Measurements from ENCODE around the gene DCANP1. TPM values are rescaled to one million over a fixed set of nuclear protein-coding genes. Genes with fewer than 3 reads are reported as not detected.

The DCANP1 gene
- total and polyA plus RNA-seq, 10 donors = 0.23 to 2.4 (median 0.71) TPM

DNA sequence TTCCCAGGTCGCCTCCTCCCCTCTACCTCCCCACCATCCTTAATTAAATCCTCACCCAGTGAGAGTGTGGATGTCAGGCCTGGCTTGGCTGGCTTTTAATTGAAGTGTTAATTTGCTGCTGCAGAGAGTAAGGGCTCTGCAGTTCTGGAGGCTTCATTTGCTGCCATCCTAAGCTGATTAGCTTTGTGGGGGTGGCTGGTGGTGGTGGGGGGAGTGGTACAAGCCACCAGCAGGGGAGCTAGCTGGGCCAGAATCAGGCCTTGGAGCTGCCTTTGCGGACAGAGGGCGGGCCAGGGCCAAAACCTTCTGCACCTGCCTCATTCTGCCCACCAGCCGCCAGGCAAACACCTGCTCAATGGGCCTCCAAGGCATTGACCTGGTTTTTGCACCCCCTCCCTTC, 31.8 kb upstream of the DCANP1 start:
- Histone ChIP-seq H3K27me3 (replicated peaks in 1 of 7) (peaks cover 0 to 45% (median 0%) of the 10 kb centered on the region in 7 donors), H3K27ac (no peak overlapping the region), H3K4me3 (no peak overlapping the region), H3K4me1 (peaks cover 0 to 6% (median 0%) of the 10 kb centered on the region in 6 donors), H3K9me3 (no peaks in the 10 kb centered on the region), H3K36me3 (no peaks in the 10 kb centered on the region)
- no peak for DNase-seq
- WGBS, 5 donors = 76 to 98% (median 84%) methylated on average over 3 to 4 of the region's 4 CpGs
- TF ChIP-seq POLR2AphosphoS5 (IDR thresholded peaks at IDR 0.05) (no peak), POLR2A (IDR thresholded peaks at IDR 0.05) (no peak)
- TF ChIP-seq, protein P1, sequence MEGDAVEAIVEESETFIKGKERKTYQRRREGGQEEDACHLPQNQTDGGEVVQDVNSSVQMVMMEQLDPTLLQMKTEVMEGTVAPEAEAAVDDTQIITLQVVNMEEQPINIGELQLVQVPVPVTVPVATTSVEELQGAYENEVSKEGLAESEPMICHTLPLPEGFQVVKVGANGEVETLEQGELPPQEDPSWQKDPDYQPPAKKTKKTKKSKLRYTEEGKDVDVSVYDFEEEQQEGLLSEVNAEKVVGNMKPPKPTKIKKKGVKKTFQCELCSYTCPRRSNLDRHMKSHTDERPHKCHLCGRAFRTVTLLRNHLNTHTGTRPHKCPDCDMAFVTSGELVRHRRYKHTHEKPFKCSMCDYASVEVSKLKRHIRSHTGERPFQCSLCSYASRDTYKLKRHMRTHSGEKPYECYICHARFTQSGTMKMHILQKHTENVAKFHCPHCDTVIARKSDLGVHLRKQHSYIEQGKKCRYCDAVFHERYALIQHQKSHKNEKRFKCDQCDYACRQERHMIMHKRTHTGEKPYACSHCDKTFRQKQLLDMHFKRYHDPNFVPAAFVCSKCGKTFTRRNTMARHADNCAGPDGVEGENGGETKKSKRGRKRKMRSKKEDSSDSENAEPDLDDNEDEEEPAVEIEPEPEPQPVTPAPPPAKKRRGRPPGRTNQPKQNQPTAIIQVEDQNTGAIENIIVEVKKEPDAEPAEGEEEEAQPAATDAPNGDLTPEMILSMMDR (IDR thresholded peaks at IDR 0.05 in 8 of 11, conservative IDR thresholded peaks at IDR 0.05 in 3 of 11) = no peak
- intact Hi-C loops (cut with DNase I; ENCODE audit: low total_unique reads) = no loop called here

DNA sequence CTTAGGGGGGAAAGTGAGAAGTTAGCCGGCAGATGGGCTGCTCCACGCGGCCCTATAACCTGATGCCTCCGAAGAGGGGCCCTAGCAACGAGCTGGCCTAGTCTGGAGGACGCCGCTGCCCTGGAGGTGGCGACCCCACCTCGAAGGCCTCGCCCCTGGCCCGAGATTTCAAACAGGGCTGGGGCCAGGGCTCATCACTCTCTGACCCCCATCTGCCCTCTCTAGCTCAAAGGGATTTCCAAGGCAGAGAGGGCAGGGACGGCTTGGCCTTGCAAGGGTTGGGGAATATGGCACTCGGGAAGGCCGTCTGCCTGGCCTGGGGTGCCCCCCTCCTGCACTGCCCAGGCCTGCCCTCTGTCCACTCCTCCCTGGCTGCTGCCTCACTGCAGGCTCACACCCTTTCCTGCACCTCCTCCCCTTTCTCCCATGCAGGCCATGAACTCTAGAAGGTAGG, 30.5 kb upstream of the DCANP1 start:
- no peaks in the 10 kb centered on the region for H3K36me3 ChIP-seq
- peaks cover 0 to 42% (median 0%) of the 10 kb centered on the region in 7 donors for H3K27me3 ChIP-seq (replicated peaks in 1 of 7)
- peaks cover 0 to 6% (median 0%) of the 10 kb centered on the region in 6 donors for H3K4me1 ChIP-seq
- TF ChIP-seq, protein P1 (IDR thresholded peaks at IDR 0.05 in 8 of 11, conservative IDR thresholded peaks at IDR 0.05 in 3 of 11) = no peak
- TF ChIP-seq POLR2A (IDR thresholded peaks at IDR 0.05) (no peak), POLR2AphosphoS5 (IDR thresholded peaks at IDR 0.05) (no peak)
- no peaks in the 10 kb centered on the region for H3K9me3 ChIP-seq
- no peak overlapping the region for H3K4me3 ChIP-seq
- DNase-seq = no peak
- 61 to 81% (median 69%) methylated on average over 9 to 14 of the region's 14 CpGs for WGBS, 5 donors
- intact Hi-C loops (cut with DNase I; ENCODE audit: low total_unique reads) = no loop called here
- H3K27ac ChIP-seq = no peak overlapping the region

DNA sequence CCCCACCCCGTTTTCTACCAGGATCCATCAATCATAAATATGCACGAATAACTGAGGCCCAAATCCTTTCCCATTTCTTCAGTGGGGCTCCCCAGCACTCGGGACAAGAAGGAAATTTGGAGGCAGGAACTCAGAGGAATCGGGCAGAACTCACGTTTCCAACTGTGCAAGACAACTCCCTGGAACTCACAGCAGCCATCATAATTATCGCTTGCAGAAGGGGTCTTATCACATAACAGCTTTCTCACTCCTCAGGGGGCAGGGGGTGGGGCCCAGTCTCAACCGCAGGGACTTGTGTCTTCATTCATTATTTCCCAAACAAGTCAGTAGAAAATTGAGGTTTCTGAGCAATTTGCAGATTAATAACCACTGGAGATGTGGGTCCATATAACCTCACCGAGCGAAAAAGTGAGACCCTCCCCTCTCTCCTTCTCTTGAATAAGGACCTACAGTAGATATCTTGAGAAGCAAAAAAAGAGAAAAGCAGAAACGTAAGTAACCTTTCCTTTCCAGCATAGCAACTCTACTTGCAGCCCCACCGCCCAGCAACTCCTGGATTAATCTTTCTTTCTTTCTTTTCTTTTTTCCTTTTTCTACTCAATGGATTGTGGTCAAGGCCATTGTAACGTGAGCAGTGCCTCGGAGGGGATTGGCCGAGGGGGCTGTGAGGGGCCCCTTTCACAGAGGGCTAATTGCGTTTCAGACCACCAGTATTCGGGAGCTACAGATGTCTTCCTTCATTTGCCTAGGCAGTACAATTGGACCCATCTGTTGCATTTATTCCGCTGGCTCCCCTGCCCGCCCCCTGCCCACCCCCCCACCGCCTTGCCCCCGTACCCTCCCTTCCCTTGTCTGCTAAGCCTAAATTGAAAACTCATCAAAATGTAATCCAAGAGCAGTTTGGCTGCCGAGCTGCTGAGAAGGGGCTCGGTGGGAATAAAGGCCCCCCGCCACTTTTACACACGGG, 29.8 kb upstream of the DCANP1 start:
- H3K27me3 ChIP-seq (replicated peaks in 1 of 7) = peaks cover 0 to 41% (median 0%) of the 10 kb centered on the region in 7 donors
- no peaks in the 10 kb centered on the region for H3K36me3 ChIP-seq
- H3K4me3 ChIP-seq = no peak overlapping the region
- no peak for TF ChIP-seq POLR2AphosphoS5 (IDR thresholded peaks at IDR 0.05)
- TF ChIP-seq, protein P1 (IDR thresholded peaks at IDR 0.05 in 8 of 11, conservative IDR thresholded peaks at IDR 0.05 in 3 of 11) = no peak
- TF ChIP-seq POLR2A (IDR thresholded peaks at IDR 0.05) = no peak
- peaks cover 0 to 6% (median 0%) of the 10 kb centered on the region in 6 donors for H3K4me1 ChIP-seq
- 51 to 72% (median 59%) methylated on average over 23 to 24 of the region's 24 CpGs for WGBS, 5 donors
- H3K27ac ChIP-seq = no peak overlapping the region
- no peaks in the 10 kb centered on the region for H3K9me3 ChIP-seq
- intact Hi-C loops (cut with DNase I; ENCODE audit: low total_unique reads) = no loop called here
- DNase-seq = no peak
